NCI-H226 (cell line): ENCODE data around the gene ARHGEF18.
A peak's percentile ranks its signal among the peaks of the same experiment; 100 is the strongest.

Experiments used
- DNase-seq: peaks from one replicate; pipeline ENCODE4 v3.0.0-alpha.2; 2015

Gene ARHGEF18

DNA sequence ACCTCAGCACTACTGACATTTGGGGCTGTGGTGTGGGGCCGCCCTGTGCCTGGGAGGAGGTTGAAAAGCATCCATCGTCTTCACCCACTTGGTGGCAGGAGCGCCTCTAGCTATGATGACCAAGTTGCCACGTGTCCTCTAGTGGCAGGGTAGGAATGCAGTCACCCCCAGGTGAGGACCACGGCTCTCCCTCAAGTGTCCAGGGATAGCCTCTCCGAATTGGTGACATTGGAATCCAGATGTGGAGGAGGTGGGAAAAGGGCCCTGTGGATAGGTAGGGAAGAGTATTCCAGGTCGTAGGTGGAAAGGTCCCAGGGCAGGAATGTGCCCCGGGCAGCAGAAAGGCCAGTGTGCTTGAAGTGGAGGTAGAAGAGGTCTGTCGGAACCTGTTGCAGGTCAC lies 37.6 kb downstream of the ARHGEF18 start:
- no peak for DNase-seq

DNA sequence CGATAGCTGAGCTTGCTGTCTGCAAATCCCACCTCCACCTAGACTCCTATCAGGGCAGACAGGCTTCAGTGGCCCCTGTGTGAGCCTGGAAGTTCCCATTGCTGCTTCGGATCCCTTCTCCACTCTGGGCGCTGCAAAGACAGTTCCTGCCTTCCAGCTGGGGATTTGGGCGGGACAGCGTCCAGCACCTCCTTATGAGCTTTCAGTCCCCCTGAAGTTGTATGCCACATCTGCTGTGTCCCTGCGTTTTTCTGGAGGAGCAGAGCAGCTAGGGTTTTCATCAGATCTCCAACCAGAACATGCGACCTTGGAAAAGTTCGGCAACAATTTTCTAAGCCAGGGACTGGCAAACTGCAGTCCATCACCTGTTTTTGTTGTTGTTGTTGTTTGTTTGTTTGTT lies 38.0 kb downstream of the ARHGEF18 start:
- DNase-seq = no peak

DNA sequence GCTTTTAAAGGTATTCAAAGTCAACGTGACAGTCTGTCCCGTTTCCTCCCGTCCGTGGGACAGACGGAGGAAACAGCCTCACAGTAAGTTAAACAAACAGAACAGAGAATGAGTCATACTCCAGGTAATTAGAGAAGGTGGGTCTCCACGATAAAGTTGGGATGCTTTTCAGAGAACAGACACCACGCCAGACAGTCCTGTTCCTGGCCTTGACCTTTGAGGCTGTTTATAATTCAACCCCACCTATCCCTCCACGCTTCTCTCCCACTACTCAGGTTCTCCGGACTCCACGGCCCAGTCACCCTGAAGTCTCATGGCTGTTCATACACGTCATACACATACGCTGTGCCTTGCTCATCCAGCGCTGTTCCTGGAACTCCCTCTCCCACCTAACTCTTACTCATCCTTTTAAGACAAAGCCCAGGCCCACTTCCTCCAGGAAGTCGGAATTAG lies 42.5 kb downstream of the ARHGEF18 start:
- peak; percentile 87 for DNase-seq

DNA sequence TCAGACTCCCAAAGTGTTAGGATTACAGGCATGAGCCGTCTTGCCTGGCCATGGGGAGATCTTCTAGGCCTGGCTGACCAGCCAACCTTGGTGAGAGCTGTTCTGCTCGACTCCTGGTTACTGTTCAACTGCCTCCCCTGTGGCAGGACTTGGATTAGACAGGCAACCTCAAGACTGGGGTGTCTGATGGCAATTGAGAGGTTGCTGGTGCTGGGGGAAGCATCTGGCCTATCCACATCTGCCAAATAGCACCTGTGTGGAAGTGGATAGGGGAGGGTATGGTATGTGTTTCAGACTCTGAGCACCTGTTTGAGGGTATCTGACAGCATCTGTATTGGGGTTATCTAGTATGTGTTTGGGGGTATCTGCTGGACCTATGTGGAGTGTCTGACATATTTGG lies 44.7 kb downstream of the ARHGEF18 start:
- DNase-seq = no peak

DNA sequence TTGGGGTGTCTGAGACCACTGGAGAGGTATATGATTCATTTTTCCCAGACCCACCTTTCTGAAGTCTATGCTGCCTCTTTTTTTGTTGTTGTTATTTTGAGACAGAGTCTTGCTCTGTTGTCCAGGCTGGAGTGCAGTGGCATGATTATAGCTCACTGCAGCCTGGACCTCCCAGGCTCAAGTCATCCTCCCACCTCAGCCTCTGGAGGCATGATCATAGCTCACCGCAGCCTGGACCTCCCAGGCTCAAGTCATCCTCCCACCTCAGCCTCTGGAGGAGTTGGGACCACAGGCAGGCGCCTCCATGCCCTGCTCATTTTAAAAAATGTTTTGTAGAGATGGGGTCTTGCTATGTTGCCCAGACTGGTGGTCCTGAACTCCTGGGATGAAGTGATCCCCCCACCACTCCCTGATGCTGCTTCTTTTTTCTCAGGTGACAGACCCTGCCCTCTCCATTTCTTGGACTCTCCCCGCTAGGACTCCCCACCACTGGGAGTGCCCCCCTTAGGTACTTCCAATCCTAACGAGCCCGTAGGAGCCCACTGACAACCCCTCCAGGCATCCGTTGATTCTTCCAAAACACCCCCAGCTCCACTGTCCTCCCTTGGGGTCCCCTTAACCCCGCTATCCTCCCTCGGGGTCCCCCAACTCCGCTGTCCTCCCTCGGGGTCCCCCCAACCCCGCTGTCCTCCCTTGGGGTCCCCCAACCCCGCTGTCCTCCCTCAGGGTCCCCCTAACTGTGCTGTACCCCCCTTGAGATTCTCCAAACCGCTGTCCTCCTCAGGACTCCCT lies 45.4 kb downstream of the ARHGEF18 start:
- DNase-seq = no peak

DNA sequence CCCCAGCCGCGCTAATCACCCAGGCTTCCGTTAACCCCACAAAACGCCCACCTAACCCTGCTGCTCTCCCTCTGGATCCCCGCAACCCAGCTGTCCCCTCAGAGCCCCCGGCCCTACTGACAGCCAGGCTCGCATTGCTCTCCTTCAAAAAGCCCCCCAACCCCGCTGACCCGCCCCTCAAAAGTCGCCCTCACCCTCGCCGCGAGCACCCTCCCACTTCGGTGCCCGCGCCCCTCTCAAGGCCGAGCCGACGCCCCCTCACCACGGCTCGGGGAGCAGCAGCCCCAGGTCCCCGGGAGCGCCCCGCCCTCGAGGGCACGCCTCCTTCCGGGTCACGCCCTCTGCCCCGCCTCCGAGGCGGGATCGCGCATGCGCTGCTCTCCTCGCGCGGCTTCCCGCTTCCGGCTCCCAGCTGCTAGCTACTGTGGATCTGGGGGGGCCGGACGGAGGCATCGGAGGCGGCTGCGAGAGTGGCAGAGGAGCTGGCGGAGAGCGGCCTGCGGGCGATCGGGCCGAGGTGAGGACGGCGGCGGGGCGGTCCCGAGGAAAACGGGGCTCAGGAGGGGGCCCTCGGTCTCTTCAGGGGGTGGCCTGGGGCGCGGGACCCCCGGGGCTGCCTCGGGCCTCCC lies 46.1 kb downstream of the ARHGEF18 start:
- DNase-seq = peak; percentile 71

DNA sequence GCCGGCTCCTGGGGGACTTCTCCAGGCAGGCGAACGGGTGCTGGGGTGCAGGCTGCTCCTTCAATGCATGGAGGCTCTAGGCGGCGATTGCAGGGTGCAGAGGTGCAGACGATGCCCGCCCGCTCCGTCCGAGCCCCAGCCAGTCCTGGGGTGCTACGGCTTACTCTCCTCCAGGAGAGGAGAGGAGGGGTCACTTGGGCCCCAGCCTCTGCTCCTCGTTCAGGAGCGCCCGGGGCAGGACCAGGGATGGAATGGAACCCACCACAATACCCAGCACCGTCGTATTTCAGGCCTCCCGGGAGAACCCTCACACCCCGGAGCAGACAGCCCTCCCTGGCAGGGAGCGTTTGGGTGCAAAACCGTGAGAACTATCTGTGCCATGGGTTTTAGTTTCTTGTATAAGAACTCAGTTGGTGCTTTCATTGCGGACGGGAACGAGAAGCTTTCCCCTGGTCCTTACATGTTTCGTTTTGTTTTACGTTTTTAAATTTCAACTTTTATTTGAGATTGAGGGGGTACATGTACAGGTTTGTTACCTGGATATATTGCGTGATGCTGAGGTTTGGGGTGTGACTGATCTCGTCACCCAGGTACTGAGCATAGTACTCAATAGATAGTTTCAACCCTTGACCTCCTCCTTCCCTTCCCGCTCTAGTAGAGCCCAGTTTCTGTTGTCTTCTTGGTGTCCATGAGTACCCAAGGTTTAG lies 46.8 kb downstream of the ARHGEF18 start:
- no peak for DNase-seq

DNA sequence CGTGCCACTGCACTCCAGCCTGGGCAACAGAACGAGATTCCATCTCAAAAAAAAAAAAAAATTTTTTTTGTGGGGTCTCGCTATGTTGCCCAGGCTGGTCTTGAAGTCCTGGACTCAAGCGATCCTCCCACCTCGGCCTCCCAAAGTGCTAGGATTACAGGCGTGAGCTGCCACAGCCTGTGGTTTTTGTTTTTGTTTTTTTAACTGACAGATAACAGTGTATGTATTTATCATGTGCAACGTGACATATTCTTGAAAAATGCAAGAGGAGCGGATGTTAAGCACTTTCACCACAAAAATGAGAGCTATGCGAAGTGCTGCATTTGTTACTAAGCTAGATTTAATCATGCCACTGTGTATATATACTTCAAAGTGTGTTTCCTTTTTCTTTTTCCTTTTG lies 49.0 kb downstream of the ARHGEF18 start:
- DNase-seq = peak; percentile 94
